ENCODE data around the gene HSPA12B. TPM values are rescaled to one million over a fixed set of nuclear protein-coding genes. Genes with fewer than 3 reads are reported as not detected.

Gene HSPA12B
- polyA plus RNA-seq, 2 of the 4 experiments (the other 2 are of a cell fraction), result 0.37 to 1.2 TPM

DNA sequence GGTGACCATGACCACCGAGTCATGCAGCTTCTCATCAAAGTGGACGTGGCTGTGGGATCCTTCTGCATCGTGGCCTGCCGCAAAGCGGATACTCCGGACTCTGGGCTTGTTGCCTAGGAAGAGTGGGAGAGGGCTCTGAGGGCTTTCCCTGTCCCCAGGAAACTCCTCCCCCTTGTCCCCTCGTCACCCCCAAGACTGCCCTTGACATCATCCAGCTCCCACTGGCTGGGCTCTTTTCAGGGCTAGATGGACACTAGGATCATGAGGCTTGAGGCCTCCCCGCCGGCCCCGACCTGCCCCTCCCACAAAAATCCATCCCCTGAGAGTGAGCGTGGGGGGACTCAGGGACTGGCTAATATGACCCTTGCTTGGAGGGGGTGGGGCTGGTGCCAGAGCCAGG lies 26.1 kb downstream of the HSPA12B start:
- H3K4me2 ChIP-seq, result no peak overlapping the region
- DNase-seq (ENCODE audit: low read depth in 1 of 2, low spot score in 1 of 2) (no peak), FAIRE-seq (no peak), ATAC-seq (no peak)
- no peak overlapping the region for H3K27ac ChIP-seq
- H3K4me3 ChIP-seq, result no peak overlapping the region
- TF ChIP-seq RAD21 (conservative IDR thresholded peaks at IDR 0.05 in 1 of 2, IDR thresholded peaks at IDR 0.05 in 1 of 2) (no peak), JUN (IDR thresholded peaks at IDR 0.05) (no peak), RFX5 (IDR thresholded peaks at IDR 0.05) (no peak), NR3C1 (IDR thresholded peaks at IDR 0.05) (no peak), EHMT2 (IDR thresholded peaks at IDR 0.05; ENCODE audit: low read depth) (no peak), NPAS2 (CRISPR knock-in tag; IDR thresholded peaks at IDR 0.05; ENCODE audit: borderline replicate concordance) (no peak), RARB (CRISPR knock-in tag; IDR thresholded peaks at IDR 0.05) (no peak), SREBF2 (IDR thresholded peaks at IDR 0.05) (no peak), HEYL (CRISPR knock-in tag; IDR thresholded peaks at IDR 0.05) (no peak), MAZ (IDR thresholded peaks at IDR 0.05; ENCODE audit: borderline replicate concordance, low read depth, low read length) (no peak), ESRRA (IDR thresholded peaks at IDR 0.05; ENCODE audit: borderline replicate concordance, low read length) (no peak), HOXB13 (CRISPR knock-in tag; IDR thresholded peaks at IDR 0.05; ENCODE audit: low read depth) (no peak), NFE2L2 (conservative IDR thresholded peaks at IDR 0.05; ENCODE audit: low read length) (no peak), EHF (CRISPR knock-in tag; IDR thresholded peaks at IDR 0.05) (no peak), RCOR1 (IDR thresholded peaks at IDR 0.05; ENCODE audit: low read depth, low read length) (no peak), FOSL2 (IDR thresholded peaks at IDR 0.05) (no peak), FOSL2 (CRISPR knock-in tag; IDR thresholded peaks at IDR 0.05) (no peak)
- TF ChIP-seq, protein P1, sequence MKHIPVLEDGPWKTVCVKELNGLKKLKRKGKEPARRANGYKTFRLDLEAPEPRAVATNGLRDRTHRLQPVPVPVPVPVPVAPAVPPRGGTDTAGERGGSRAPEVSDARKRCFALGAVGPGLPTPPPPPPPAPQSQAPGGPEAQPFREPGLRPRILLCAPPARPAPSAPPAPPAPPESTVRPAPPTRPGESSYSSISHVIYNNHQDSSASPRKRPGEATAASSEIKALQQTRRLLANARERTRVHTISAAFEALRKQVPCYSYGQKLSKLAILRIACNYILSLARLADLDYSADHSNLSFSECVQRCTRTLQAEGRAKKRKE (CRISPR knock-in tag; IDR thresholded peaks at IDR 0.05; ENCODE audit: low read depth), result no peak
- H3K9me3 ChIP-seq, result no peaks in the 10 kb centered on the region
- WGBS (ENCODE audit: missing lambda C conversion rate), result 99% methylated on average over 9 of the region's 11 CpGs
- POLR2A ChIA-PET, result interaction anchor here (1.8 kb wide), 1 partner anchor 9 kb away, joined by 6 read pairs; the partner anchor contains the start of gene ADISSP
- CTCF ChIA-PET, result interaction anchor here (3.7 to 72.1 kb wide), 6 partner anchors 6 to 96 kb away, joined by 13 to 2233 read pairs (median 846); partner anchors contain the start of genes ADAM33, ADISSP, AP5S1 and CENPB
- H3K4me1 ChIP-seq, result no peaks in the 10 kb centered on the region

DNA sequence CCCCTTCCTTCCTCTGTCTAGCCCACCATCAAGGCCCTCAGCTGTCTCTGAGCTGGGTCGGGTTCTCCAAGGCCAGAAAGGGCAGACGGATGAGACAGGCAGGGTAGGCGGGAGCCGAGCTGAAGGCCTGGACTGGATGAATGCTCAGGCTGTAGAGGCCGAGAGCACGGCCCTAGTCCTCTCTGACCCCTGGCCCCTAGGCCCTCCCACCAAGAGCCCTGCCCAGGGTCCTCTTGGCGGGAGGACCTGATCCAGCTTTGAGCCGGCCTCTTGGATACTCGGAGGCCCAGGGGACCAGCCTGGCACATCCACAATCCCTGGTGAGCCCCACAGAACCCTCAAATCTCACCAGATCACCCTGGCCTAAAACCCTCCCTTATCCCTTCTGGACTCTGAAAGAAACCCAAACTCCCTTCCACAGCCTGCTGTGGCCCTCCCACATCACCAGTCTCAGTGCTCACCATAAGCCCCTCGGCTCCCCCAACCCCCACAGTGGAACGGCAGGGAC lies 26.9 kb downstream of the HSPA12B start:
- Histone ChIP-seq H3K4me2 (no peak overlapping the region), H3K4me3 (no peak overlapping the region), H3K27ac (no peak overlapping the region), H3K9me3 (no peaks in the 10 kb centered on the region), H3K4me1 (no peaks in the 10 kb centered on the region)
- FAIRE-seq (no peak), DNase-seq (ENCODE audit: low read depth in 1 of 2, low spot score in 1 of 2) (no peak), ATAC-seq (no peak)
- ChIA-PET POLR2A (interaction anchor here (1.8 kb wide), 1 partner anchor 9 kb away, joined by 6 read pairs; the partner anchor contains the start of gene ADISSP), CTCF (interaction anchor here (0.7 to 72.1 kb wide), 10 partner anchors 5 to 195 kb away, joined by 3 to 2233 read pairs (median 14); partner anchors contain the start of genes ADAM33, ADISSP, AP5S1 and CENPB)
- 95% methylated on average over 11 of the region's 11 CpGs for WGBS (ENCODE audit: missing lambda C conversion rate)
- TF ChIP-seq RAD21 (conservative IDR thresholded peaks at IDR 0.05 in 1 of 2, IDR thresholded peaks at IDR 0.05 in 1 of 2), result no peak
- TF ChIP-seq NR3C1 (IDR thresholded peaks at IDR 0.05), result no peak
- TF ChIP-seq SMC3 (IDR thresholded peaks at IDR 0.05), result no peak
- no peak for TF ChIP-seq FOSB (CRISPR knock-in tag; IDR thresholded peaks at IDR 0.05)
- TF ChIP-seq MYC (IDR thresholded peaks at IDR 0.05; ENCODE audit: borderline replicate concordance, low read length), result no peak
- TF ChIP-seq POLR2AphosphoS2 (conservative IDR thresholded peaks at IDR 0.05; ENCODE audit: low read length), result no peak
- no peak for TF ChIP-seq HDAC2 (IDR thresholded peaks at IDR 0.05)
- TF ChIP-seq ESRRA (IDR thresholded peaks at IDR 0.05; ENCODE audit: borderline replicate concordance, low read length), result no peak
- TF ChIP-seq HOXB5 (CRISPR knock-in tag; IDR thresholded peaks at IDR 0.05), result no peak

DNA sequence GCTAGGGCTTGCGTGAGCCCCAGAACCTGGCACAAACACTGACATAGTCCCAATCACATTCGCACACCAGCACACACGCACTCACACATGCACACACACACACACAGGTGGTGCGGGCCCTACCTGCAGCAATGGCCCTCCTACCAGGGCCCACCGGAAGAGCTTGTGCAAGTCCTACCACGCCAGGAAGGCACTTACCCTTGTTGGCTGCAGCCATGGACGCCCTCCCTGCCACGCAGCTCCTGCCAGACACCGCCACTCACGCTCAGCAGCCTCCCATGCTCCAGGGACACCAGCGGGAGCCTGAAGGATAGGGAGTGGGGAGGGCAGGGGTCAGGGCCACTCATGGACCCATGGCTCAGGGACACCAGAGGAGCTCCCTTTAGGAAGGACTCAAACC lies 27.4 kb downstream of the HSPA12B start:
- ChIA-PET POLR2A (interaction anchor here (1.8 kb wide), 1 partner anchor 8 kb away, joined by 6 read pairs; the partner anchor contains the start of gene ADISSP), CTCF (interaction anchor here (0.7 to 72.1 kb wide), 9 partner anchors 5 to 195 kb away, joined by 3 to 2233 read pairs (median 13); partner anchors contain the start of genes ADAM33, ADISSP, AP5S1 and CENPB)
- H3K4me3 ChIP-seq, result no peak overlapping the region
- no peaks in the 10 kb centered on the region for H3K9me3 ChIP-seq
- H3K27ac ChIP-seq, result no peak overlapping the region
- WGBS (ENCODE audit: missing lambda C conversion rate), result 93% methylated on average over 11 of the region's 11 CpGs
- H3K4me2 ChIP-seq, result no peak overlapping the region
- ATAC-seq (no peak), FAIRE-seq (no peak), DNase-seq (ENCODE audit: low read depth in 1 of 2, low spot score in 1 of 2) (no peak)
- H3K4me1 ChIP-seq, result no peaks in the 10 kb centered on the region
- TF ChIP-seq, protein P2, sequence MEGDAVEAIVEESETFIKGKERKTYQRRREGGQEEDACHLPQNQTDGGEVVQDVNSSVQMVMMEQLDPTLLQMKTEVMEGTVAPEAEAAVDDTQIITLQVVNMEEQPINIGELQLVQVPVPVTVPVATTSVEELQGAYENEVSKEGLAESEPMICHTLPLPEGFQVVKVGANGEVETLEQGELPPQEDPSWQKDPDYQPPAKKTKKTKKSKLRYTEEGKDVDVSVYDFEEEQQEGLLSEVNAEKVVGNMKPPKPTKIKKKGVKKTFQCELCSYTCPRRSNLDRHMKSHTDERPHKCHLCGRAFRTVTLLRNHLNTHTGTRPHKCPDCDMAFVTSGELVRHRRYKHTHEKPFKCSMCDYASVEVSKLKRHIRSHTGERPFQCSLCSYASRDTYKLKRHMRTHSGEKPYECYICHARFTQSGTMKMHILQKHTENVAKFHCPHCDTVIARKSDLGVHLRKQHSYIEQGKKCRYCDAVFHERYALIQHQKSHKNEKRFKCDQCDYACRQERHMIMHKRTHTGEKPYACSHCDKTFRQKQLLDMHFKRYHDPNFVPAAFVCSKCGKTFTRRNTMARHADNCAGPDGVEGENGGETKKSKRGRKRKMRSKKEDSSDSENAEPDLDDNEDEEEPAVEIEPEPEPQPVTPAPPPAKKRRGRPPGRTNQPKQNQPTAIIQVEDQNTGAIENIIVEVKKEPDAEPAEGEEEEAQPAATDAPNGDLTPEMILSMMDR (IDR thresholded peaks at IDR 0.05), result no peak
- TF ChIP-seq RARB (CRISPR knock-in tag; IDR thresholded peaks at IDR 0.05), result no peak
- TF ChIP-seq JUN (IDR thresholded peaks at IDR 0.05), result no peak
- TF ChIP-seq, protein P3, sequence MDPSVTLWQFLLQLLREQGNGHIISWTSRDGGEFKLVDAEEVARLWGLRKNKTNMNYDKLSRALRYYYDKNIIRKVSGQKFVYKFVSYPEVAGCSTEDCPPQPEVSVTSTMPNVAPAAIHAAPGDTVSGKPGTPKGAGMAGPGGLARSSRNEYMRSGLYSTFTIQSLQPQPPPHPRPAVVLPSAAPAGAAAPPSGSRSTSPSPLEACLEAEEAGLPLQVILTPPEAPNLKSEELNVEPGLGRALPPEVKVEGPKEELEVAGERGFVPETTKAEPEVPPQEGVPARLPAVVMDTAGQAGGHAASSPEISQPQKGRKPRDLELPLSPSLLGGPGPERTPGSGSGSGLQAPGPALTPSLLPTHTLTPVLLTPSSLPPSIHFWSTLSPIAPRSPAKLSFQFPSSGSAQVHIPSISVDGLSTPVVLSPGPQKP (IDR thresholded peaks at IDR 0.05; ENCODE audit: low read depth, low read length), result no peak
- no peak for TF ChIP-seq CHD4 (IDR thresholded peaks at IDR 0.05; ENCODE audit: borderline replicate concordance)
- TF ChIP-seq POLR2AphosphoS2 (conservative IDR thresholded peaks at IDR 0.05; ENCODE audit: low read length), result no peak
- TF ChIP-seq HDAC2 (IDR thresholded peaks at IDR 0.05), result no peak
- no peak for TF ChIP-seq PHF8 (IDR thresholded peaks at IDR 0.05; ENCODE audit: borderline replicate concordance, low read depth)
- TF ChIP-seq HOXB5 (CRISPR knock-in tag; IDR thresholded peaks at IDR 0.05), result no peak
- TF ChIP-seq ZNF302 (CRISPR knock-in tag; IDR thresholded peaks at IDR 0.05), result no peak
- TF ChIP-seq, protein P1 (CRISPR knock-in tag; IDR thresholded peaks at IDR 0.05; ENCODE audit: low read depth), result no peak
